WTC11 (cell line): Measurements from ENCODE around the gene INO80.

Source experiments
- JUN ChIP-seq: sonication (generic); formaldehyde crosslinking; IDR thresholded peaks from 2 replicates; pipeline ENCODE4 v1.8.0; 2023; ENCODE audit warnings: mild to moderate bottlenecking, missing genetic modification reagents
- MAX ChIP-seq: sonication (generic); formaldehyde crosslinking; IDR thresholded peaks from 2 replicates; pipeline ENCODE4 v1.8.0; 2022; ENCODE audit warnings: mild to moderate bottlenecking, missing genetic modification reagents
- MLX ChIP-seq: sonication (generic); formaldehyde crosslinking; IDR thresholded peaks from 2 replicates; pipeline ENCODE4 v1.8.1; 2023; ENCODE audit warnings: mild to moderate bottlenecking, missing genetic modification reagents, moderate library complexity
- TCF7 ChIP-seq: sonication (generic); formaldehyde crosslinking; IDR thresholded peaks from 2 replicates; pipeline ENCODE4 v1.8.0; 2022; ENCODE audit warnings: mild to moderate bottlenecking, low read depth, missing genetic modification reagents, moderate library complexity

- no peak for TF ChIP-seq JUN (CRISPR knock-in tag)
- TF ChIP-seq TCF7: no peak
- TF ChIP-seq MLX (CRISPR knock-in tag): no peak
- TF ChIP-seq MAX: no peak
Measured at GRCh38 chr15:41115161-41115651, 874 bp downstream of the INO80 start.
